Astrocyte (in vitro differentiated cells and primary cell): ENCODE measurements around the gene CNTNAP2. TPM values are rescaled to one million over a fixed set of nuclear protein-coding genes. Genes with fewer than 3 reads are reported as not detected.

Experiments
- DNase-seq: peaks from one replicate; pipeline ENCODE4 v3.0.0-alpha.2; 2010; ENCODE audit warnings: low read depth
- FAIRE-seq: peaks from 2 replicates; lab custom pipeline; 2011; peaks lifted over from hg19 to GRCh38; lab: Jason Lieb, UNC
- H2AFZ ChIP-seq: 2 replicates; pipeline ENCODE4 v1.6.0; 2012; ENCODE audit warnings: low read depth, low read length, inconsistent platforms
- H3K27ac ChIP-seq: 2 replicates; pipeline ENCODE4 v1.5.1; 2011; ENCODE audit warnings: low read depth, low read length, inconsistent platforms
- H3K27me3 ChIP-seq: 2 replicates; pipeline ENCODE4 v1.6.0; 2011; ENCODE audit warnings: low read length, inconsistent platforms; ENCODE audit not compliant: insufficient read depth
- H3K36me3 ChIP-seq: 2 replicates; pipeline ENCODE4 v1.5.1; 2011; ENCODE audit warnings: low read length, inconsistent platforms; ENCODE audit not compliant: insufficient read depth
- H3K4me1 ChIP-seq: 2 replicates; pipeline ENCODE4 v1.5.1; 2011; ENCODE audit warnings: low read length, inconsistent platforms; ENCODE audit not compliant: insufficient read depth
- H3K4me2 ChIP-seq: 2 replicates; pipeline ENCODE4 v1.6.0; 2012; ENCODE audit warnings: low read length, inconsistent platforms
- H3K4me3 ChIP-seq: 2 replicates; pipeline ENCODE4 v1.5.1; 2011; ENCODE audit warnings: low read depth, mild to moderate bottlenecking, low read length, inconsistent platforms; ENCODE audit not compliant: insufficient read depth
- H3K79me2 ChIP-seq: 2 replicates; pipeline ENCODE4 v1.6.0; 2012; ENCODE audit warnings: mild to moderate bottlenecking, low read length, inconsistent platforms; ENCODE audit not compliant: insufficient read depth
- H3K9ac ChIP-seq: 2 replicates; pipeline ENCODE4 v1.6.0; 2012; ENCODE audit warnings: mild to moderate bottlenecking, low read length, inconsistent platforms
- H3K9me3 ChIP-seq: 2 replicates; pipeline ENCODE4 v1.5.1; 2012; ENCODE audit warnings: low read depth, mild to moderate bottlenecking, low read length, inconsistent platforms; ENCODE audit not compliant: insufficient read depth
- H4K20me1 ChIP-seq: 2 replicates; pipeline ENCODE4 v1.6.0; 2012; ENCODE audit warnings: low read length, inconsistent platforms; ENCODE audit not compliant: insufficient read depth
- H3K27ac Mint-ChIP-seq: one replicate; pipeline ENCODE4 v1.8.0; 2021; ENCODE audit warnings: mild to moderate bottlenecking, mixed read lengths; ENCODE audit not compliant: unreplicated experiment
- H3K27me3 Mint-ChIP-seq: one replicate; pipeline ENCODE4 v1.8.0; 2021; ENCODE audit warnings: low read depth, mixed read lengths; ENCODE audit not compliant: unreplicated experiment
- H3K36me3 Mint-ChIP-seq: one replicate; pipeline ENCODE4 v1.8.0; 2021; ENCODE audit warnings: low read depth, mixed read lengths; ENCODE audit not compliant: unreplicated experiment
- H3K4me1 Mint-ChIP-seq: one replicate; pipeline ENCODE4 v1.8.0; 2021; ENCODE audit warnings: low read depth, mixed read lengths; ENCODE audit not compliant: unreplicated experiment
- H3K4me3 Mint-ChIP-seq: one replicate; pipeline ENCODE4 v1.8.0; 2021; ENCODE audit warnings: mild to moderate bottlenecking, moderate library complexity, mixed read lengths; ENCODE audit not compliant: unreplicated experiment
- H3K9me3 Mint-ChIP-seq: one replicate; pipeline ENCODE4 v1.8.0; 2021; ENCODE audit warnings: mild to moderate bottlenecking, mixed read lengths; ENCODE audit not compliant: unreplicated experiment
- EZH2 ChIP-seq: IDR thresholded peaks from 2 replicates; pipeline ENCODE4 v1.6.1; 2012; ENCODE audit warnings: mild to moderate bottlenecking, low read length, inconsistent platforms; ENCODE audit not compliant: insufficient read depth
- total RNA-seq: library from RNA; stranded (reverse); gene quantifications from 2 replicates; pipeline ENCODE4 v1.2.1, GENCODE V29; 2021
- TF ChIP-seq, protein P1 (sequence below): IDR thresholded peaks from 2 replicates; pipeline ENCODE4 v1.5.1; 2011; ENCODE audit warnings: low read depth, mild to moderate bottlenecking, inconsistent platforms, low read length, moderate library complexity; ENCODE audit not compliant: insufficient read depth

CNTNAP2 gene
- total RNA-seq, 1 donor from 2014 or later = 20.0 TPM

DNA sequence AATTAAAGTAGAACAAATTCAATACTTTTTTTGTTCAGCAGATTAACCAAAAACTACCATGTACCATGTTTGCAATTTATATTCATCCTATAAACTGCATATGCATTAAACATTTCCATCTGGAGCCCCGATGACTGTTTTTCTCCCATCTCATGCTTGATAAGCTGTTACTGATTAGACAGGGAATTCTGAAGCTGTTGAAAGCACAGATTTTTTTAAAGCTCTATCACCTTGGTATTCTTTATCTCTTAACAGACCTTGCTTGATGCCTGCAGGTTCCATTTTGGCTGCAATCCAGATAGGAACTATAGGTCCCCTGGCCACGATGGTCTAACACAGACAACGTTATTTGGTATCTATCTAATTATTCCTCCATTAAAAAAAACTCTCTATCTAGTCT, 961.7 kb downstream of the CNTNAP2 start:
- Histone ChIP-seq H2AFZ (no peak overlapping the region), H3K9me3 (no peaks in the 10 kb centered on the region), H3K27ac (no peak overlapping the region), H3K36me3 (no peaks in the 10 kb centered on the region), H3K27me3 (no peaks in the 10 kb centered on the region), H3K79me2 (no peaks in the 10 kb centered on the region), H4K20me1 (no peaks in the 10 kb centered on the region), H3K9ac (no peak overlapping the region), H3K4me1 (no peaks in the 10 kb centered on the region), H3K4me3 (no peak overlapping the region), H3K4me2 (no peak overlapping the region)
- H3K4me1 Mint-ChIP-seq = no peaks in the 10 kb centered on the region
- no peak for DNase-seq
- H3K36me3 Mint-ChIP-seq = no peaks in the 10 kb centered on the region
- no peak overlapping the region for H3K27ac Mint-ChIP-seq
- no peak for TF ChIP-seq EZH2
- TF ChIP-seq, protein P1, sequence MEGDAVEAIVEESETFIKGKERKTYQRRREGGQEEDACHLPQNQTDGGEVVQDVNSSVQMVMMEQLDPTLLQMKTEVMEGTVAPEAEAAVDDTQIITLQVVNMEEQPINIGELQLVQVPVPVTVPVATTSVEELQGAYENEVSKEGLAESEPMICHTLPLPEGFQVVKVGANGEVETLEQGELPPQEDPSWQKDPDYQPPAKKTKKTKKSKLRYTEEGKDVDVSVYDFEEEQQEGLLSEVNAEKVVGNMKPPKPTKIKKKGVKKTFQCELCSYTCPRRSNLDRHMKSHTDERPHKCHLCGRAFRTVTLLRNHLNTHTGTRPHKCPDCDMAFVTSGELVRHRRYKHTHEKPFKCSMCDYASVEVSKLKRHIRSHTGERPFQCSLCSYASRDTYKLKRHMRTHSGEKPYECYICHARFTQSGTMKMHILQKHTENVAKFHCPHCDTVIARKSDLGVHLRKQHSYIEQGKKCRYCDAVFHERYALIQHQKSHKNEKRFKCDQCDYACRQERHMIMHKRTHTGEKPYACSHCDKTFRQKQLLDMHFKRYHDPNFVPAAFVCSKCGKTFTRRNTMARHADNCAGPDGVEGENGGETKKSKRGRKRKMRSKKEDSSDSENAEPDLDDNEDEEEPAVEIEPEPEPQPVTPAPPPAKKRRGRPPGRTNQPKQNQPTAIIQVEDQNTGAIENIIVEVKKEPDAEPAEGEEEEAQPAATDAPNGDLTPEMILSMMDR = no peak
- H3K27me3 Mint-ChIP-seq = no peaks in the 10 kb centered on the region
- H3K4me3 Mint-ChIP-seq = no peak overlapping the region
- FAIRE-seq = no peak
- H3K9me3 Mint-ChIP-seq = no peaks in the 10 kb centered on the region

DNA sequence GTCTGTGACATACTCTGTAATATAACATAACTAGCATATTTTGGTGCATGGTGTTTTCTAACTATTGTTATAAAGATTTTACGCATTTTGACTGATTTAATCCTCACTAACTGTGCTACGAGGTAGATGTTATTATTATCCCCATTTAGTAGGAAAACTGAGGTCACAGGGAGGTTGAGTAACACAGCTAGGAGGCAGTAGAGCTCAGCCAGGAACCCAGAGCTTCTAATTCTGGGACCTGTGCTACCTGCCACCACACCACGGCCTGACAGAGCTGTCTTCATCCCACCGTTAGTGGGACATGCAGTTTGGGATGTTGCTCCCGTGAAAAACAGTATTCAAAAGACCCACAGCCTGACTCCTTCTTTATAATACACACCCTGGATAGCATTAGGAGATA, 962.5 kb downstream of the CNTNAP2 start:
- Histone ChIP-seq H3K27ac (no peak overlapping the region), H3K36me3 (no peaks in the 10 kb centered on the region), H3K4me2 (no peak overlapping the region), H3K9ac (no peak overlapping the region), H3K4me3 (no peak overlapping the region), H3K27me3 (no peaks in the 10 kb centered on the region), H2AFZ (no peak overlapping the region), H3K79me2 (no peaks in the 10 kb centered on the region), H3K9me3 (no peaks in the 10 kb centered on the region), H4K20me1 (no peaks in the 10 kb centered on the region), H3K4me1 (no peaks in the 10 kb centered on the region)
- no peak for DNase-seq
- no peak for FAIRE-seq
- Mint-ChIP-seq H3K36me3 (no peaks in the 10 kb centered on the region), H3K4me1 (no peaks in the 10 kb centered on the region), H3K27ac (no peak overlapping the region), H3K4me3 (no peak overlapping the region), H3K27me3 (no peaks in the 10 kb centered on the region), H3K9me3 (no peaks in the 10 kb centered on the region)
- no peak for TF ChIP-seq EZH2
- TF ChIP-seq, protein P1 = no peak

DNA sequence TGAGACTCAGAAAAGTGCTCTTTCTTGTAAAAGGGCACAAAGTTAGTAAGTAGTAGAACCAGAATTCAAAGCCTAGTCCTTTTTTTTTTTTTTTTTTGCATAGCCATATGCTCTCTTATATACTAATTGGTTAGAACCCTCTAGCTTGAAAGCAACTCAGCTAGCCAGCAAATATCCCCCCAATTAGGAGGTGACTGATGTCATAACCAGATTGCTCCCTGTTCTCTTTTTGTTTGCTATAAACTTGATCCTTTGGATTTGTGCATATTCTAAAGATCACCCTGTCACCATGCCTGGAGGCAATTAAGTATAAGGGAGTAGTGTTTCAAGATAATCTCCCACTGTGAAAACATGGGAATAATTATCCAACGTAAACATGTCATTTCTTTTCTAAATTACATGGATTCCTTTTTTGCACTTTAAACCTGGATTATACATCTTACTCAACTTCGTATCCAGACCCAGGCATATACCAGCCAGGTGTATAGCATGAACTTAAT, 963.4 kb downstream of the CNTNAP2 start:
- Histone ChIP-seq H3K36me3 (no peaks in the 10 kb centered on the region), H3K4me3 (no peak overlapping the region), H3K9me3 (no peaks in the 10 kb centered on the region), H2AFZ (no peak overlapping the region), H3K9ac (no peak overlapping the region), H3K27ac (no peak overlapping the region), H3K4me2 (no peak overlapping the region), H3K27me3 (no peaks in the 10 kb centered on the region), H4K20me1 (no peaks in the 10 kb centered on the region), H3K79me2 (no peaks in the 10 kb centered on the region), H3K4me1 (no peaks in the 10 kb centered on the region)
- Mint-ChIP-seq H3K36me3 (no peaks in the 10 kb centered on the region), H3K9me3 (no peaks in the 10 kb centered on the region), H3K4me3 (no peak overlapping the region), H3K27ac (no peak overlapping the region), H3K27me3 (no peaks in the 10 kb centered on the region), H3K4me1 (no peaks in the 10 kb centered on the region)
- DNase-seq (no peak), FAIRE-seq (no peak)
- TF ChIP-seq EZH2 = no peak
